Body of pancreas (tissue), 4 donors: ENCODE measurements around the gene TP53TG3. TPM values are rescaled to one million over a fixed set of nuclear protein-coding genes. Genes with fewer than 3 reads are reported as not detected.
"Not testable (repeated sequence)": the region's sequence is repeated elsewhere in the genome, so short reads cannot be mapped to it uniquely, and the experiment has no call there.

Experiments used
- ATAC-seq: fragments of 150-250 bp; one replicate; pipeline ENCODE4 v1.9.1; 2016
- DNase-seq, 4 donors: peaks; one replicate each; pipeline ENCODE4 v3.0.0-alpha.2; 2019
- H3K27ac ChIP-seq, 4 donors: fragments of 200-600 bp; sonication (generic); 1 replicate in 3 of 4; 2 replicates in 1 of 4; pipeline versions ENCODE4 v1.5.1 to v1.6.1; 2016 to 2019; ENCODE audit warnings: mild to moderate bottlenecking in 1 of 4, mixed read lengths in 1 of 4, moderate library complexity in 1 of 4
- H3K27me3 ChIP-seq, 2 donors: fragments of 200-600 bp; sonication (generic); one replicate each; pipeline ENCODE4 v1.6.0; 2016; ENCODE audit warnings: mild to moderate bottlenecking in 1 of 2
- H3K36me3 ChIP-seq, 2 donors: fragments of 200-600 bp; sonication (generic); replicated peaks in 1 of 2; 2 replicates each; pipeline ENCODE4 v1.5.1; 2016; ENCODE audit warnings: low read depth in 2 of 2; ENCODE audit not compliant: insufficient read depth in 1 of 2
- H3K4me1 ChIP-seq: fragments of 200-600 bp; sonication (generic); one replicate; pipeline ENCODE4 v1.6.0; 2016
- H3K4me3 ChIP-seq, 2 donors: fragments of 200-600 bp; sonication (generic); 1 replicate in 1 of 2; 2 replicates in 1 of 2; pipeline ENCODE4 v1.5.1; 2016 to 2019
- H3K9me3 ChIP-seq, 3 donors: fragments of 200-600 bp; sonication (generic); 1 replicate in 2 of 3; 2 replicates in 1 of 3; pipeline ENCODE4 v1.5.1; 2016
- WGBS, 2 donors: methylation state at CpG; one replicate each; pipeline ENCODE4 v1.1.5; 2017; 5-methylcytosine and 5-hydroxymethylcytosine counted together
- intact Hi-C: fragments of 100-400 bp; cut with DNase I; formaldehyde crosslinking; loops from one replicate; pipeline ENCODE4 v1.15.1; 2023
- small RNA-seq: library from RNA; depleted of rRNA; stranded (forward); fragments of <200 nt; gene quantifications from one replicate; pipeline ENCODE3, GENCODE V24; 2016
- total RNA-seq, 2 donors: library from RNA; depleted of rRNA; stranded (reverse); fragments of >200 nt; gene quantifications; one replicate each; pipeline ENCODE4 v1.1.0, GENCODE V29; 2016

The TP53TG3 gene, protein sequence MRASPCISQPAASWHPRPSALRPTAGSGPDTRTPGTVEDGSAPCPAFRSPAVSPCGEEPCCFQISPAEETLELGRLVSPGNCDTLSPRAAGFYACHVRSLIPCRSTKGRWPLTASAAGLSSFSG
- not detected for total RNA-seq

- H3K27me3 ChIP-seq, intact Hi-C loops, H3K9me3 ChIP-seq, H3K27ac ChIP-seq, H3K4me1 ChIP-seq, DNase-seq, H3K4me3 ChIP-seq, H3K36me3 ChIP-seq, ATAC-seq: not testable (repeated sequence)
- WGBS, 2 donors: no CpG with 5 or more reads among the region's 25 CpGs
Observed at GRCh38 chr16:32676065-32676464, at the start of gene TP53TG3. Gene TP53TG3, minus strand, starts transcription at chr16:32676165. Its CDS starts 68 bp downstream, at chr16:32676097.

DNA sequence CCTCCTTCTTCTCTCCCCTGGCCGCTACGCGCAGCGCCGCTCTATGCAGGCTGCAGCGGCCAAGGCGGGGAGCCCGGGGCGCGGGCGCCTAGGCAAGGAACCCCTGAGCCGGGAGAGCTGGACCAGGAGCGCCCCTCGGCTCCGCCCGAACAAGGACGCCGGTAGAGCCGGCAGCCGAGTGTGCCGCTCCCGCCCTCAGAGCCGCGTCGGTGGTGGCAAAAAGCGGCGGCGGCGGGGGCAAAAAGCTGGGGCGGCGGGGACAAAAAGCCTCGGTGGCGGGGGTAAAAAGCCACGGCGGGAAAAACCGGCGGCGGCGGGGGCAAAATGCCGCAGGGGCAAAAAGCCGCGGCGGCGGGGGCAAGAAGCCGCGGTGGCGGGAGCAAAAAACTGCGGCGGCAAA is 25.1 kb downstream of the TP53TG3 start:
- 19 to 46% methylated on average over 13 to 24 of the region's 49 CpGs for WGBS, 2 donors
- H3K27me3 ChIP-seq, H3K9me3 ChIP-seq, DNase-seq, H3K27ac ChIP-seq, H3K4me1 ChIP-seq, H3K36me3 ChIP-seq, intact Hi-C loops, ATAC-seq, H3K4me3 ChIP-seq: not testable (repeated sequence)

DNA sequence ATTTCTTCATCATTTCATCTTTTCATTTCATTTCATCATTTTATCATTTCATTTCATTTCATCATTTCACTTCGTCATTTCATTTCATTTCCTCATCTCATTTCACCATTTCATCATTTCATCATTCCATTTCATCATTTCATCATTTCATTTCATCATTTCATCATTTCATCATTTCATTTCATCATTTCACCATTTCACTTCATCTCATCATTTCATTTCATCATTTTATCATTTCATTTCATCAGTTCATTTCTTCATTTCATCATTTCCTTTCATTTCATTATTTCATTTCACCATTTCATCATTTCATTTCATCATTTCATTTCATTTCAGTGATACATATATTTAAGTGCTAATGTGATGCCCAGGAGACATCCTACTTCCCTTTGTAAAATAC is 28.4 kb downstream of the TP53TG3 start:
- ATAC-seq, H3K36me3 ChIP-seq, H3K27me3 ChIP-seq, DNase-seq, H3K4me1 ChIP-seq, H3K4me3 ChIP-seq, intact Hi-C loops, H3K9me3 ChIP-seq, H3K27ac ChIP-seq: not testable (repeated sequence)
- WGBS, 2 donors: 22% methylated on average over 1 of the region's 1 CpG; no CpG with 5 or more reads in 1 of the 2 donors

GRCh38 chr16:32646780-32647179 is 29.2 kb downstream of the TP53TG3 start:
- H3K4me3 ChIP-seq, H3K4me1 ChIP-seq, intact Hi-C loops, H3K36me3 ChIP-seq, H3K27me3 ChIP-seq, H3K27ac ChIP-seq, H3K9me3 ChIP-seq, DNase-seq, ATAC-seq: not testable (repeated sequence)
- WGBS, 2 donors: 54 to 61% methylated on average over 2 of the region's 2 CpGs

DNA sequence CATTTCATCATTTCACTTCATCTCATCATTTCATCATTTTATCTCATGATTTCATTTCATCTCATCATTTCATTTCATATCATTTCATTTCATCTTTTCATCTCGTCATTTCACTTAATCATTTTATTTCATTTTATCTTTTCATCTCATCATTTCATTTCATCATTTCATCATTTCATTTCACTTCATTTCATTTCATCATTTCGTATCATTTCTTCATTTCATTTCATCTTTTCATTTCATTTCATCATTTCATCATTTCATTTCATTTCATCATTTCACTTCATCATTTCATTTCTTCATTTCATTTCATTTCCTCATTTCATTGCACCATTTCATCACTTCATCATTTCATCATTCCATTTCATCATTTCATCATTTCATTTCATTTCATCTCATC is 29.8 kb downstream of the TP53TG3 start:
- H3K4me3 ChIP-seq, H3K27ac ChIP-seq, H3K4me1 ChIP-seq, H3K9me3 ChIP-seq, H3K27me3 ChIP-seq, DNase-seq, intact Hi-C loops, ATAC-seq, H3K36me3 ChIP-seq: not testable (repeated sequence)
- WGBS, 2 donors: 29% methylated on average over 2 of the region's 2 CpGs; no CpG with 5 or more reads in 1 of the 2 donors

DNA sequence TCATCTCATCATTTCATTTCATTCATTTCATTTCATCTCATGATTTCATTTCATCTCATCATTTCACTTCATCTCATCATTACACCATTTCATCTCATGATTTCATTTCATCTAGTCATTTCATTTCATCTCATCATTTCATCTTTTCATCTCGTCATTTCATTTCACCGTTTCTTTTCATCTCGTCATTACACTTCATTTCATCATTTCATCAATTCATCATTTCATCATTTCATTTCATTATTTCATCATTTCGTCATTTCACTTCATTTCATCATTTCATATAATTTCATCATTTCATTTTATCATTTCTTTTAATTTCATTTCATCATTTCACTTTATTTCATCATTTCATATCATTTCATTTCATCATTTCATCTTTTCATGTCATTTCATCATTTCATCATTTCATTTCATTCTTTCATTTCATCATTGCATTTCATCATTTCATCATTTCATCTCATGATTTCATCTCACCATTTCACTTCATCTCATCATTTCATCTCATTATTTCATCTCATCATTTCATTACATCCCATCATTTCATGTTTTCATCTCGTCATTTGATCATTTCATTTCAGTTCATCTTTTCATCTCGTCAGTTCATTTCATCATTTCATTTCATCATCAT is 30.6 kb downstream of the TP53TG3 start:
- WGBS, 2 donors: 39 to 59% methylated on average over 6 of the region's 6 CpGs
- ATAC-seq, intact Hi-C loops, H3K36me3 ChIP-seq, H3K4me3 ChIP-seq, H3K27me3 ChIP-seq, H3K9me3 ChIP-seq, H3K27ac ChIP-seq, DNase-seq, H3K4me1 ChIP-seq: not testable (repeated sequence)

- H3K4me1 ChIP-seq, H3K27me3 ChIP-seq, intact Hi-C loops, H3K36me3 ChIP-seq, H3K4me3 ChIP-seq, H3K9me3 ChIP-seq, ATAC-seq, H3K27ac ChIP-seq, DNase-seq: not testable (repeated sequence)
- 5 to 28% methylated on average over 1 of the region's 1 CpG for WGBS, 2 donors
Observed at GRCh38 chr16:32644715-32645114, 31.2 kb downstream of the TP53TG3 start.

- H3K36me3 ChIP-seq, H3K27me3 ChIP-seq, DNase-seq, H3K4me3 ChIP-seq, ATAC-seq, H3K9me3 ChIP-seq, H3K4me1 ChIP-seq, intact Hi-C loops, H3K27ac ChIP-seq: not testable (repeated sequence)
- WGBS, 2 donors: no CpG with 5 or more reads among the region's 20 CpGs
Observed at GRCh38 chr16:32637614-32638013, 38.4 kb downstream of the TP53TG3 start.

DNA sequence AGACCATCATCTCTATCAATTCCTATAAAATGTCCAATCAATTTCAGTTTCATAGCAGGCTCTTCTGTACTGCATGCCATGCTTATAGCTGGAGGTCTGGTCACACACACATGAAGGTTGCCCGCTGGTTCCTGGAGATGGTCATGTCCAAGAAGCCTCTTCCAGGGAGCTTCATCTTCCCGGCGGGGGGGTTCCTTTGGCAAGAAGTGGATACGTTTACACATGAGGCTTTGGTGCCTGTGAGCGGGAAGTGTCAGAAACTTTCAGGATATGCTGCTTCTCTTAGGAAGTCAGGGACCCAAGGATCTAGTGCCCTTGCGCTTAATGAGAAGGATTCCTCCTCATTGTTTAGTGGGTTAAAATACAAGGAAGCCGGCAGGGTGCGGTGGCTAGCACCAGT is 43.9 kb downstream of the TP53TG3 start:
- H3K4me1 ChIP-seq, H3K27me3 ChIP-seq, H3K4me3 ChIP-seq, intact Hi-C loops, H3K27ac ChIP-seq, H3K9me3 ChIP-seq, DNase-seq, H3K36me3 ChIP-seq, ATAC-seq: not testable (repeated sequence)
- WGBS, 2 donors: 40 to 74% methylated on average over 2 of the region's 8 CpGs

Small RNAs within 50 kb of the gene (small RNA-seq; reads per million reads assigned to genes)
- not detected for gene AC138907.6
